GM19372 (cell line): ENCODE results near the gene NYNRIN.

ENCODE experiments used
- ATAC-seq: cut with Tn5 transposase; IDR thresholded peaks from one replicate; pipeline ENCODE4 v1.9.1; 2021; ENCODE audit warnings: mild to moderate bottlenecking, low read depth, moderate library complexity; ENCODE audit not compliant: unreplicated experiment

The NYNRIN gene

DNA sequence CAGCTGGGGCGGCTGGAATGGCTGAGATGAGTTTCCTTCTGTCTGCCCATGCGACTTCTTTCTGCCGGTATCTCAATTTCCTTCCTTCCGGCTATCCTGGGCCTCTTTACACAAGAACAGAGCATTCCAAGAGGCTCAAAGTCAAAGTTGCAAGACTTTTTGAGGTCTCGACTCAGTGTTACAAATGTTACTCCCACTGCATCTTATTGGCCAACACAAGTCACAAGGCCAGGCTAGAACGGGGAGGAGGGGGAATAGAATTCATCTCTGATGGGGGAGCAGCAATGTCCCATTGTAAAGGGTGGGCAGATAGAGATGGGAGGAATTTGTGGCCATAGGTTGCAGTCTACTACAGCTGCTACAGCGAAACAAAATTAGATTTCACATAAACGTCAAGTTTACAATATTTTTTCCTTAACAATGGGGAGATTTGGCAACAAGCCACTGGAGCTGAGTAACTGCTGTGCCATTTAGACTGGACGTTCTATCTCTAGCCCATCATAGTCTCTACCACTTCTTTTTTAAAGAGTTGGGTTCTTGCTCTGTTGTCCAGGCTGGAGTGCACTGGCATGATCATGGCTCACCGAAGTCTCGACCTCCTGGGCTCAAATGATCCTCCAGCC, 9.5 kb upstream of the NYNRIN start:
- no peak for ATAC-seq

DNA sequence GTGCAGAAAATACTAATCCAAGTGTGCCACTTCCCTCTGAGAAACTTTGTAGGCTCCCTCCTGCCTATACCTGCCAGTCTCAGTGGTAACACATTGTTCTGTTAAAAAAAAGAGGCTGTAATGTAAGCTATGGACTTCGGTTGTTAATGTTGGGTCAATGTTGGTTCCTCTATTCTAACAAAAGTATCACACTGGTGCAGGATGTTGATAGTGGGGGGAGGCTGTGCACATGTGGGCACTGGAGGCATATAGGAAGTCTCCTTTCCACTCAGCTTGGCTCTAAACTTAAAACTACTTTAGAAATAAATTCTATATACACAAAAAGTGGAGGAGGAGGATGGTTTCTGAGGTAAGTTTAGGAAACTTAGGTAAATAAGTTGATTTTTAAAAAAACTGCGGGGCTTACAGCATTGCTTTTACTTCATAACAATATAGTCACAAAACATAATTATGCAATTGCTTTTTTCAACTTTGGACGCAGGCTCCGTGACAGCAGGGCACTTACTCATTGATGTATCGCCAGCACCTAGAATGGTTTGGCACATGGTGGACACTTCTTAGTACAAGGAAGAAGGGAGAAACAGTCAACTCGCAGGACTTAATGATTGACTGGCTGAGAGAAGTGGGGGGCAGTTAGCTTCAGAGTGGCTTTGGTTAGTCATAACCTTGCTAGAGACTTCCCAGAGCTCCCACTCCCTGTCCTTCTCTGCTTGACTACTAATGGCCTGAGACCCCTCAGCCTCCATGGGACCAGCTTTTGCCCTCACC, 7.9 kb upstream of the NYNRIN start:
- ATAC-seq, result no peak

DNA sequence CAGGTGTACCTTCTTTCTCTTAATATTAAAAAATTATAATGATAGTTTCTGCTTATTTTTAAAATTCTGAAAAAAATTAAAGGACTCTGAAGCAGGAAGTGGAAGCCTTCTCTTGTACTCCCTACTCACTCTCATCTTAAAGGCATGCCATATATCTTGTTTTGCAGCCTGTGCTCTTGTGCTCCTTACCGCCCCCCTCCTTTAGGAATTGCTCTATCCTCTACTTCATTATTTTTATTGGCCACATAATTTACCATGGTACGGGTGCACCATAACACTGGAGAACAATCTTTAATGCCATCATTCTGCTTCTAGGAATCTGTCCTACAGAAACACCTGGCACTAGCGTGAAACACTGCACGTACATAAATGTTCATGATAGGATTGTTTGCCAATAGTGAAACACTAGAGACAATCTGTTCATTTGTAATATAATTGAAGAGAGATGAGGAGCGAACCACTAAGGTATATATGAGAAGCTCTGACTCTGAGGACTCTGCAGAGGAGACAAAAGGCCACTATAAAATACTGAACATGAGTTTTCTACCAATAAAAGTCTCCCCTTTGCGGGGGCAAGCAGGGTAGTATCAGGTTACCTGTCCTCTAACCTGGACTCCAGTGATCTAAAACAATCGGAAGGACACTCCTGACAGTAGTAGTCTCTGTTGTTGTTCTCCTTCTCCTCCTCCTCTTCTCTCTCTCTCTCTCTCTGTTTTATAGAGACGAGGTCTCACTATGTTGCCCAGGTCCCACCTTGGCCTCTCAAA, 6.3 kb upstream of the NYNRIN start:
- ATAC-seq, result no peak

DNA sequence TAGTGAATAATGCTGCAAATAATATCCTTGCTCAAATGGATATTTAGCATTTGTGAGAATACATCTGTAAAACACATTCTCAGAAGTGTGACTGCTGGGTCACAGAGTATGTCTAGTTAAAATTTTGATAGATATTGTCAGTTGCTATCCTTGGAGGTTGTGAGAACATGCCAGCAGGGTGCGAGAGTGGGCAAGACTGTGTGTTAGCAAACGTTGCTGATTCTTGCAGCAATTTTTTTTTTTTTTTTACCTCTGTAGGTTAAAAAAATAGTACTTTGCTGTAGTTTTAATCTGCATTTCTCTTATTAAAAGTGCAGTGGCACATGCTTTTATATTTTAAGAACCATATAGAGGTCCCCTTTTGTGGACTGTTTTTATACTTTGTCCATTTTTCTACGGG, 4.5 kb upstream of the NYNRIN start:
- ATAC-seq, result no peak

DNA sequence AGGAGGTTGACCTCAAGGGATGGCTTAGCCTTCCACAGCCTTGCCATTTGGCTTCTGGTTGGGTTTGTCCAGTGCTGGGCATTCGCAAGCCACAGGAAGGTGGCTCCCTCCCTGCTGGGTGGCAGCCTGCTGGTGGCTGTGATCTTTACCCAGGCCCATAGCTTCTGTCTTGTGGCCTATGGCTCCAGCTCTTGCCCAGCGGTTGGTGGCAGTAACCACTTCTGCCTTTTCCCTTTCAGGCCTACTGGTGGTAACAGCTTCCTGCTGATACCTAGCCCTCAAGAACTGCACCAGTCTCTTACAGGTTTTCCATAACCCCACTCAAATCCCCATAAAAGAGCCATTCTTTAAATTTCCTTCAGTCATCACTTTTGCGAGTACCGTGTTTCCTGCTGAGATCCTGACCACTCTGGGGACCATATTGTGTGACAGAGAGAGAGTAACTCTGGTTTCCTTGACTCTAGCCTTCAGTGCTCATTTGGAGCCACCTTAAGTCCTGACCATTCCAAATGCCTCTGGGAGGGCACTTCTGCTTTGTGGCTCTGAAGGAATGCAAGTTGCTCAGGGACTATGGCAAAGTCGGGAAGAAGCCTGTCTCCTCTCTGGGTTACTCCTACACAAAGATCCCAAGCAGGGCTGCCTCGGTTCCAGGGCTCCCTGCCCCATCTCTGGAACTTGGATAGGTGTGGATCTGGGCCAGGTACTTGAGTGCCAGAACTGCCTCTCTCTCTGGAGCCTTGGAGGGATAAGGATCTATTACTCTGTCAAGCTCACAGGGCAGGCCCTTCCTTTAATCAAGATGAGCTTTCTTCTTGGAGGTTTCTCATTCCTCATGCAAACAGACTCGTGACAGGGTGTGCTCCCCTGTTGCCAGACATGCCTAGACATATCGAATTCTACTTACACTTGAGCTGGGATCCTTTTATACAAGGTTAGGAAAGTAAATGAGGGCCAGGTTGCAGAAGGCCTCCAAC, 2.9 kb upstream of the NYNRIN start:
- ATAC-seq, result no peak

DNA sequence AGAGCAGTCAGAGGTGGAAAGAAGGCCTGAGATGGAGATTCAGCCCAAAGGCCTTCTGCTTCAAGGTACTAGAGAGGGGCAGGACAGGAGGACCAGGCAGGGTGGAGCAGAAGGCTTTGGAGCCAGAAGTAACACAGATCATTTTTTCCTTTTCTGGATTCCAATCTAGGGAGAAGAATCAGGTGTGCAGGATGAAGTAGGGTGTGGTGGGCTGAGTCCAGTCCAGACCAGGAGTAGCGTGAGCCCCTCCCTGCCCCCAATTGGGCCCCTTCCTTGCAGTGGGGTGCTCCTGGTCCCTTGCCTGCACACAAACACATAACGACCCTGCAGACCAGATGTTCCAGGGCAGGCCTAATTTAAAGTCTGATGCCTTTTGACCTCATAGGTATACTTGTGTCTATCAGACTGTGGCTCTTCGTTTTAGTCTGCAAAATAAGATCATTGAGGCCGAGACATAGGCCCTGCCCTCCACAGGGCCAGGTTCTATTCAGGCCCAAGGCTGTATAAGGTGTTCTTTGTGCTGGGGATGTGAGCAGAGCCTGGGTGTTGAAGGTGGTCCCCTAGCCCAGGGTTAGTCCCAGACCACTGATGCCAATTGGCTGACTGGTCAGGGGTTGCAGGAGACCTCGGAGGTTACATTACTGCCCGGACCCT, 1.0 kb upstream of the NYNRIN start:
- ATAC-seq, result no peak

DNA sequence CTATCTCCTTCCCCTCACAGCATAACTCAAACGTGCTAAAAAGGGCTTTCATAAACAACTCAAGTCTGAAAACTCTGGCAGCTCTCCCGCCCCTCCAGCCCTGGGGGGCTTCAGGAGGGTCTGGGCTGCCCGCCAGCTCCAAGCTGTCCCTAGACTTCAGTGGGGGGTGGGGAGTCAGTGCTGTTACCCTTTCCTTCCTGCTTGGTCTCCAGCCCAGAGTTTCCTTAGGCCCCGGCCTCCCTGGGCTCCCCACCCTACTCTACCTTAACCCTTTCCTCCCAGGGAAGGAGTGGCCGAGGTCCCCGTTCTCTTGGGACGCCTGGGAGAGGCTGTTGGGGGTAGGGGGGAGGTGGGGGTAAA, 530 bp upstream of the NYNRIN start:
- ATAC-seq, result no peak

DNA sequence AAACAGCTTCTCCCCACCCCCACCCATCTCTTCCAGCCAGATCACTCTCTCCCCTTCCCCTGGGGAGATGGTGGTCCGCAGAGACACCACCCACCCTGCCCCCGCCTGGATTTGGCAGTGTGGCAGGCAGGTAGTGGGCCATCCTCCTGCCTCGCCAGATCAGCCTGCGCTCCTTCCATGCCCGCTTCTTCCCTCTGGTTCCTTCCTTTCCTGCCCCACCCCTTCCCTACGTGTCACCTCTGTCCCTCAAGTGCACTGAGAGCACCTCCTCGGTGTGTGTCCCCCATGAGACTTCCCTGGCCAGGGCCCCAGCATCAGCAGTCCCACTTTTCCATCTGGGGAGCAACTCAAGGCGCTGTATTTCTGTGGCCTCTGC, 632 bp downstream of the NYNRIN start:
- ATAC-seq, result no peak

DNA sequence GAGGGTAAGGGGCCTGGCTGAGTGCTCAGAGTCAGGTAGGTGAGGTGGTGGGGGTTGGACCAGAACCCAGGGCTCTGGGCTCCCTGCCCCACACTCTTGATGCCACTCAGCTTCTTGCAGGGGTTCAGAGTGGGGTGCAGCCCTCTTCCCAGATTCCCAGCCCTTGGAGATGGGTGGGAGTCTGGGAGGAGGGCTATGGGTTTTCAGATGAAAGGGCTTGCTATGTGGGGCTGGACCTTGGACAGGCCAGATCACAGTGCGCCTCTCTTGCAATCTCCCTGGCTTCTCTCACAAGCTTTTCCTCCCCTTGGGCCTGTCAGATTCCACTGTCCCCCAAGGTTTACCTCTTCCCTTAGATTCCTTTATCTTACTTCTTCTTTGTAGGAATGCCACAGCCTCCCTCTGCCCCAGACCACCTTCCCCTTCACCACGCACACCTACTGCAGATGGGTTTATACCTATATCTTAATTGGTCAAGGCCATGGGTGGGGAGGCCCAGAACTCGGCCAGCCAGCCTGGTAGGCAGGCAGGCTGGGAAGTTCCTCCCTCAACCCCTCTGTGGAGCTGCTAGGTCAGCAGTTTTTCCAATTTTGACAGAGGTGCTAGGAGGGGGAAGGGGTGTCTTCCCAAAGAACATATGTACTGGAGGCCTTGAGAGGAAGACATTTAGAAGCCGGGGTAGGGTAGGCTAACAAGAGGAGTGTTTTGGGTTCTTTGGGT, 1.4 kb downstream of the NYNRIN start:
- ATAC-seq, result no peak

DNA sequence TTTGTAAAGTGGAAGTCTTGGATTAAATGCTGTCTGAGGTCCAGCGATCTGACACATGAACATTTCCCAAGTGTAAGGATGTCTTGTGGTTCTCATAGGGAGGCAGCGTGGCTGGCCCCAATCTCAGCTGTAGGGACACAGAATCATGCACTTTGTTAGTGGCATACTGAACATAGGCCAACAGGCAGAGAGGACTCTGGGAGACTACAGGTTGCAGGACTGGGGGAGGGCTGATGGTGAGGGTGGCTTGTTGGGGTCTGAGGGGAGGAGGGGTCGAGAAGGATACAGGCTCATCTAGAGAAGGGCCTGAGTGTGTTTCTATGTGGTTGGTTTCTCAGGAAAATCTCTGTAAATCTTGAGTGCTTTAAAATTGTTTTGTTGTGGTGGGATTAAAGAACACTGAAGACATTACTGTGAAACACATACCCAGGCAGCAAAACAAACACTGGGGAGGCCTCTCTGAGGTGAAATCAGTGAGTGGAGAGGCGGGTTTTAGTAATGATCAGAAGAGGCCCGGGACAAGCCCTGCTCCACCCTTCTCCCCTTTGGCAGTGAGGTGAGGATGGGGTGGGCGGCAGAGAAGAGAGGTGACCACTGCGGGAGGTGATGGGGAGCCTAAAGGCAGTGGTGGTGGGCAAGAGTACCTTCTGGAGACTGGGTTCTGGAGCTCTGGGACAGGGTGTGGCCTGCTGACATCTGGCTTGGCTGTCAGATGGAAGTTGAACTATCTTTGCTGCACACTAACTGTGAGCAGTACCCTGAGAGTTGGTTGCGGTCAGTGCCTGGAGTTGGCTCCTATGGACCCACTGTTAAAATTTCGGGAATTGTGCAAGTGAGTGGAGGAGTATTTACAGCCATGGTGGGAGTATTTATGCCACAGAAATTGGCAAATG, 3.3 kb downstream of the NYNRIN start:
- no peak for ATAC-seq

DNA sequence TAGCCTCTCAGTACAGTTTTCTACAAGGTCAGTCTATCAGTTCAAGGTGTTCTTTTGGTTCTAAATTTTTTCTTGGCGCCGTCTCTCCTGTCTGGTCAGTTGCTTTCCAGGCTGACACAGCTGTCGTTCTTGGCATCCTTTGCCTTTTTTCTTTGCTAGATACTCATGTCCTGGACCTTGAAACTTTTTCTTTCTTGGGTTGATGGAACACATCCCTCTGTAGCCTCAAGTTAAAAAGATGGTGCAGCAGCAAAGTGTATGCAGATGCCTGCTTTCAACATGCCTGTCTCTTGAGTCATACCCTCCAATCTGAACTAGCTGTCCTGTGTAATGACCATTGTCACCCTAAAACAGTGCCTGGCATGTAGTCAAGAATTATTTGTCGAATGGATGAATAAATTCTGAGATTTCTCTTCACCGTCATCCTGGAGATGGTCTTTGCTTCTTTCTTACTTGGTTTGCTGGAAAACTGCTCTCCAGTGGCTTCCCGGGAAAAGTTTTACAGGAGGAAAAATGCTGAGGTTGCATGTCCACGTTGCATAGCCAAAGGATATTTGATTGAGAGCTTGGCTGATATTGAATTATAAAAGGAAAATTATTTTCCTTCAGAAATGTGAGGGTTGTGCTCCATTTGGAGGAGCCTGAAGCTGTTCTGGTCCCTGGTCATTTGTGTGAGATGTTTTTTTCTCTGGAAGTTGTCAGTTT, 4.6 kb downstream of the NYNRIN start:
- no peak for ATAC-seq

DNA sequence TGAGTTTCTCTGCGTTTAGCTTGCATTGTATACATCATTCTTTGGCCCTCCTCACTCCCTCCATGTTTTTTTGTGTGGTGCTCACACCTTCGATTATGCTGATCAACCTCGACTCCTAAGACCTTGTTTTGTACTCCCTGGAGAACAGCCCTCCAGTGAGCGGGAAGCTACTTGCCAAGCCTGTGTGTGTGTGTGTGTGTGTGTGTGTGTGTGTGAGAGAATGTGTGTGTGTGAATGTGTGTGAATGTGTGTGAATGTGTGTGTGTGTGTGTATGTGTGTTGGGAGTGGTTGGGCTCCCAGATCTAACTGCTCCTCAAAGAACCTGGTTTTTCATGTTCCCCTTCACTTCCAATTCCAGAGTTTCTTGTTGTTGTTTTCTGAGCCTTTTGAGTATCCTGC, 6.0 kb downstream of the NYNRIN start:
- ATAC-seq, result no peak

DNA sequence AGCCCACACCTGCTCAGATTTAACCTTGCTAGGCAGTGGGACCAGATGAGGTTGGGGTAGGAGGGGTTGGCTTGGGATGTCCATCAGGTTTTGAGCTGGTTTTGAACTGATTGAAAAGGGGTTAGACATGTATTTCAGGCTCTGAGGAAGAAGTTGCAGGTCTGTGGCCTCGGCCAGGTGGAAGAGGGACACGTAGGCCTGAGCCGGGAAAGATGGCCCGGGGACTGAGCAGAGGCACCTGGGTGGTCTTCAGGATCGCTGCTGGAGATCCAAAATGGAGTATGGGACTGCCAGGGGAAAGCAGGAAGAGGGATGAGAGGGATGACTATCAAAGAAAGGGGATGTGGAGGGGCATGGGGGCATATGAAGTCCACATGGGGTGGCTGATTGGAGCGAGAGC, 7.6 kb downstream of the NYNRIN start:
- no peak for ATAC-seq

DNA sequence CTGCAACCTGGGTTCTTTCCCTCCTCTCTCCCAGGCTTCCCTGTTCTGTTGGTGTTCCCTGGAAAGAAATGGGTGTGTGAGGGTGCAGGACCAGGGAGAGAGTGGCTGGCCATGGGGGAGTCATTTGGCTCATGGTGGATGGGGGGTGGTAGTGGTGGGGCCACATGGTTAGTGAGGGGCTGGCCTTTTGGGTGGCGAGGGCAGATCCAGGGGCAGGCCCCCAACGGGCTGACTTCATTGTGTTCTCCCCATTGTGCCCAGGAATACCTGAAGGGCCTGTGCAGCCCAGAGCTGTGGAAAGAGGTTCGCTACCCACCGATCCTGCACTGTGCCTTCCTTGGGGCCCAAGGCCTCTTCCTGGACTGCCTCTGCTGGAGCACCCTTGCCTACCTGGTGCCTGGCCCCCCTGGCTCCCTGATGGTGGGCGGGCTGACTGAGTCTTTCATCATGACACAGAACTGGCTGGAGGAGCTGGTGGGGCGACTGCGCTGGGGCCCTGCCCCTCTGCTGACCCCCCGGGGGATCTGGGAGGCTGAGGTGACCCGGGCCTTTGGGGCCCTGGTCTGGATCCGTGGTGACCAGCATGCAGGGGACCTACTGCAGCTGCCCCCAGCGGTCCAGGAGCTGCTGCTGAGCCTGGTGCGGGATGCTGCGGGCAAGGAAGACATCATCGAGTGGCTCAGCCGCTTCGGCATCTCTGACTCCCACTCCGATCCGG, 9.0 kb downstream of the NYNRIN start:
- no peak for ATAC-seq

DNA sequence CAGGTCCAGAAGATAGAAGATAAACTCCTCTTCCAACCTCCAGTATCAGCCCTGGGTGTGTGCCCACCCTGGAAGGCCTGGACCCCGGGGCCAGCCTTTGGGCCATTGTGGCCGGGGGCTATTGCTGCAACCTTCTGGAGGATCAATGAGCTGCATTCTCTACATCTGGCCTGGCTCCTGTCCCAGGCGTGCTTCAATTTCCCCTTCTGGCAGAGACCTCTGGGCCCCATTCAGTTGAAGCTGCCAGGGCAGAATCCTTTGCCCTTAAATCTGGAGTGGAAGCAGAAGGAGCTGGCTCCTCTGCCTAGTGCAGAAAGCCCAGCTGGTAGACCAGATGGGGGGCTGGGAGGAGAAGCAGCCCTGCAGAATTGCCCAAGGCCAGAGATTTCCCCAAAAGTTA, 10.0 kb downstream of the NYNRIN start:
- ATAC-seq, result no peak

DNA sequence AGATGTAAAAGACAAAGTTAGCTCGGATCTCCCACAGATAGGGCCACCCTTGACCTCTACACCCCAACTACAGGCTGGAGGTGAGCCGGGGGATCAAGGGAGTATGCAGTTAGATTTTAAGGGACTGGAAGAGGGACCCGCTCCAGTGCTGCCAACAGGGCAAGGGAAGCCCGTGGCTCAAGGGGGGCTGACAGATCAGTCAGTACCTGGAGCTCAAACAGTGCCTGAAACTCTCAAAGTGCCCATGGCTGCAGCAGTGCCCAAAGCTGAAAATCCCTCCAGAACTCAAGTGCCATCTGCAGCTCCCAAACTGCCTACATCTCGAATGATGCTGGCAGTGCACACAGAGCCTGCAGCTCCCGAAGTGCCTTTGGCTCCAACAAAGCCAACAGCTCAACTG, 10.4 kb downstream of the NYNRIN start:
- no peak for ATAC-seq

DNA sequence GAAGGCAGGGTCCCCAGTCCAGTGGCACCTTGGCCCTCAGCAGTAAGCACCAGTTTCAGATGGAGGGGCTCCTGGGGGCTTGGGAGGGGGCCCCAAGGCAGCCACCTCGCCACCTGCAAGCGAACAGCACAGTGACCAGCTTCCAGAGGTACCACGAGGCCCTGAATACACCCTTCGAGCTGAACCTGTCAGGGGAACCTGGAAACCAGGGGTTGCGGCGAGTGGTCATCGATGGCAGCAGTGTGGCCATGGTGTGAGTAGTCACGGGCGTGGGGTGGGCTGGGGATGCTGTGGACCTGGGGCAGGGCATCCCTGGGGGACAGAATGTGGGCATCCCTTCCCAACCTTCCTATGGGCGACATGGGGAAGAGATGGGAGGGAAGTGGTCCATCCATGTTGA, 11.2 kb downstream of the NYNRIN start:
- no peak for ATAC-seq
